ENCODE measurements around the gene TRMT10B. TPM values are rescaled to one million over a fixed set of nuclear protein-coding genes. Genes with fewer than 3 reads are reported as not detected.
A peak's percentile ranks its signal among the peaks of the same experiment; 100 is the strongest.

TRMT10B gene
- polyA plus RNA-seq, 3 donors: 5.2 to 12.4 (median 9.4) TPM

DNA sequence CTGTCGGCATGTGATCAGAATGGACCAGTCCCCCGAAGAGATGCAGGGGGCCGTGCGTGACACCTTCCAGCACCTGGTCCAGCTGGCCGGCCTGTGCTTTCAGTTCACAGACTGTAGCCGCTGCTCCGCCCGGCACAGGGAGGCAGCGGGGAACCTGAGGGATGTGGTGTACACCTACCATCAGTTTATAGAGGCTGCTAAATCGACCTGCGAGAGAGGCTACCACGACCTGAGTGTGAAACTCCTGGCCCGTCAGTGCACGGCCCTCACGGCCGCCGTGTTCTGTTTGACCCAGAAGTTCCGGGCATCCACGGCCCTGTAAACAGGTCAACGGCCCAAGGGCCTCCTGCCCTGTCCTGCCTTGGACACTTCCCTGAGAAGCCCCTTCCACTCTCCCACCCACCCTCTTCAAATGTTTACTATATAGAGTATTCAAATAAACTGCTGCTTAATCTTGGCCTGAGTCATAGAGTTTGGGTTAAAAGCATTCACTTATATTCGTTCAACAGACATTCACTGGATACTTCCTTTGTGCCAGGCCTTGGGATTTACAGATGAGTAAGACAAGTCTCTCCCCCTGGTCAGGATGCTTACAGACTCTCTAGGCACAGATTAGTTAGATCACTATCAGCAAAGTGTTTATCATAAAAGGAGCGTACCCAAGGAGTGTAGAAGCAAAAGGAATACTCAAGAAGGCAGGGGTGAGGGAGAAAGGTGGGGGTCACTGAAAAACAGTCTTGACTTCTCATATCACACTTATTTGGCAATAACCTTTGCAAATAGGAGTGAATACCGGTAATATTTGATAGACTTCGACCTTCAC is 6.9 kb upstream of the TRMT10B start:
- Histone ChIP-seq H3K4me2 (replicated peaks; ENCODE audit: extremely low read depth, low read length, poor library complexity, severe bottlenecking) (no peak overlapping the region), H3K9me3 (replicated peaks in 1 of 2; ENCODE audit: control insufficient read depth in 1 of 2, insufficient read depth in 1 of 2, low read length in 2 of 2) (no peaks in the 10 kb centered on the region), H3K9ac (ENCODE audit: insufficient read depth, low read length, poor library complexity, severe bottlenecking) (no peak overlapping the region), H3K27me3 (ENCODE audit: control insufficient read depth in 2 of 2, insufficient read depth in 2 of 2, low read length in 2 of 2) (no peaks in the 10 kb centered on the region), H3K36me3 (replicated peaks in 1 of 2; ENCODE audit: control insufficient read depth in 1 of 2, insufficient read depth in 2 of 2, low read length in 2 of 2) (no peaks in the 10 kb centered on the region), H3K4me1 (ENCODE audit: control insufficient read depth in 1 of 2, insufficient read depth in 2 of 2, low read length in 2 of 2) (no peaks in the 10 kb centered on the region), H3K4me3 (replicated peaks in 1 of 3; ENCODE audit: low read depth in 2 of 3, low read length in 3 of 3) (no peak overlapping the region), H3K79me2 (ENCODE audit: insufficient read depth, low read length) (no peaks in the 10 kb centered on the region), H4K20me1 (ENCODE audit: insufficient read depth, low read length) (no peaks in the 10 kb centered on the region), H3K27ac (ENCODE audit: low read depth in 1 of 2, low read length in 2 of 2) (no peak overlapping the region), H2AFZ (ENCODE audit: insufficient read depth, low read depth, low read length, poor library complexity, severe bottlenecking) (no peak overlapping the region)
- Mint-ChIP-seq H3K4me3 (no peak overlapping the region), H3K9me3 (no peaks in the 10 kb centered on the region), H3K4me1 (no peaks in the 10 kb centered on the region), H3K27me3 (ENCODE audit: low read depth in 3 of 3) (peaks cover 2 to 9% (median 3%) of the 10 kb centered on the region in 3 donors), H3K36me3 (no peaks in the 10 kb centered on the region), H3K27ac (no peak overlapping the region)
- no peak for DNase-seq
- WGBS (ENCODE audit: insufficient coverage): 93% methylated on average over 17 of the region's 24 CpGs
- TF ChIP-seq, protein P1, sequence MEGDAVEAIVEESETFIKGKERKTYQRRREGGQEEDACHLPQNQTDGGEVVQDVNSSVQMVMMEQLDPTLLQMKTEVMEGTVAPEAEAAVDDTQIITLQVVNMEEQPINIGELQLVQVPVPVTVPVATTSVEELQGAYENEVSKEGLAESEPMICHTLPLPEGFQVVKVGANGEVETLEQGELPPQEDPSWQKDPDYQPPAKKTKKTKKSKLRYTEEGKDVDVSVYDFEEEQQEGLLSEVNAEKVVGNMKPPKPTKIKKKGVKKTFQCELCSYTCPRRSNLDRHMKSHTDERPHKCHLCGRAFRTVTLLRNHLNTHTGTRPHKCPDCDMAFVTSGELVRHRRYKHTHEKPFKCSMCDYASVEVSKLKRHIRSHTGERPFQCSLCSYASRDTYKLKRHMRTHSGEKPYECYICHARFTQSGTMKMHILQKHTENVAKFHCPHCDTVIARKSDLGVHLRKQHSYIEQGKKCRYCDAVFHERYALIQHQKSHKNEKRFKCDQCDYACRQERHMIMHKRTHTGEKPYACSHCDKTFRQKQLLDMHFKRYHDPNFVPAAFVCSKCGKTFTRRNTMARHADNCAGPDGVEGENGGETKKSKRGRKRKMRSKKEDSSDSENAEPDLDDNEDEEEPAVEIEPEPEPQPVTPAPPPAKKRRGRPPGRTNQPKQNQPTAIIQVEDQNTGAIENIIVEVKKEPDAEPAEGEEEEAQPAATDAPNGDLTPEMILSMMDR (IDR thresholded peaks at IDR 0.05): no peak
- intact Hi-C loops (cut with micrococcal nuclease): loop anchor here (5.0 kb wide), 2 partner anchors 616 to 656 kb away; no protein-coding TSS in a partner anchor

GRCh38 chr9:37747271-37747753 is 6.3 kb upstream of the TRMT10B start:
- no peaks in the 10 kb centered on the region for H4K20me1 ChIP-seq (ENCODE audit: insufficient read depth, low read length)
- H3K27ac Mint-ChIP-seq: no peak overlapping the region
- H3K4me1 Mint-ChIP-seq: no peaks in the 10 kb centered on the region
- no peaks in the 10 kb centered on the region for H3K79me2 ChIP-seq (ENCODE audit: insufficient read depth, low read length)
- no peak overlapping the region for H3K4me3 Mint-ChIP-seq
- no peaks in the 10 kb centered on the region for H3K36me3 Mint-ChIP-seq
- TF ChIP-seq, protein P1 (IDR thresholded peaks at IDR 0.05): peak; percentile 87
- H3K27me3 Mint-ChIP-seq (ENCODE audit: low read depth in 3 of 3): peaks cover 2 to 9% (median 3%) of the 10 kb centered on the region in 3 donors
- no peak overlapping the region for H3K9ac ChIP-seq (ENCODE audit: insufficient read depth, low read length, poor library complexity, severe bottlenecking)
- no peak overlapping the region for H2AFZ ChIP-seq (ENCODE audit: insufficient read depth, low read depth, low read length, poor library complexity, severe bottlenecking)
- H3K9me3 ChIP-seq (replicated peaks in 1 of 2; ENCODE audit: control insufficient read depth in 1 of 2, insufficient read depth in 1 of 2, low read length in 2 of 2): no peaks in the 10 kb centered on the region
- H3K4me1 ChIP-seq (ENCODE audit: control insufficient read depth in 1 of 2, insufficient read depth in 2 of 2, low read length in 2 of 2): no peaks in the 10 kb centered on the region
- H3K9me3 Mint-ChIP-seq: peaks cover 0 to under 1% (median 0%) of the 10 kb centered on the region in 7 donors
- DNase-seq: peak; percentile 26 to 53 (median 48)
- intact Hi-C loops (cut with micrococcal nuclease): loop anchor here (5.0 kb wide), 2 partner anchors 615 to 655 kb away; no protein-coding TSS in a partner anchor
- H3K27me3 ChIP-seq (ENCODE audit: control insufficient read depth in 2 of 2, insufficient read depth in 2 of 2, low read length in 2 of 2): no peaks in the 10 kb centered on the region
- WGBS (ENCODE audit: insufficient coverage): 100% methylated on average over 1 of the region's 3 CpGs
- no peak overlapping the region for H3K4me2 ChIP-seq (replicated peaks; ENCODE audit: extremely low read depth, low read length, poor library complexity, severe bottlenecking)
- no peak overlapping the region for H3K27ac ChIP-seq (ENCODE audit: low read depth in 1 of 2, low read length in 2 of 2)
- H3K4me3 ChIP-seq (replicated peaks in 1 of 3; ENCODE audit: low read depth in 2 of 3, low read length in 3 of 3): no peak overlapping the region
- no peaks in the 10 kb centered on the region for H3K36me3 ChIP-seq (replicated peaks in 1 of 2; ENCODE audit: control insufficient read depth in 1 of 2, insufficient read depth in 2 of 2, low read length in 2 of 2)

All from CD14-positive monocyte (primary cell).